ENCODE data around the gene PPT2. TPM values are rescaled to one million over a fixed set of nuclear protein-coding genes. Genes with fewer than 3 reads are reported as not detected.
A peak's percentile ranks its signal among the peaks of the same experiment; 100 is the strongest.

The PPT2 gene
- total and polyA plus RNA-seq, 2 of the 13 experiments (the other 11 are each of a cell fraction or from before 2014, with no cell fraction given) = 39.2 to 61.8 TPM

DNA sequence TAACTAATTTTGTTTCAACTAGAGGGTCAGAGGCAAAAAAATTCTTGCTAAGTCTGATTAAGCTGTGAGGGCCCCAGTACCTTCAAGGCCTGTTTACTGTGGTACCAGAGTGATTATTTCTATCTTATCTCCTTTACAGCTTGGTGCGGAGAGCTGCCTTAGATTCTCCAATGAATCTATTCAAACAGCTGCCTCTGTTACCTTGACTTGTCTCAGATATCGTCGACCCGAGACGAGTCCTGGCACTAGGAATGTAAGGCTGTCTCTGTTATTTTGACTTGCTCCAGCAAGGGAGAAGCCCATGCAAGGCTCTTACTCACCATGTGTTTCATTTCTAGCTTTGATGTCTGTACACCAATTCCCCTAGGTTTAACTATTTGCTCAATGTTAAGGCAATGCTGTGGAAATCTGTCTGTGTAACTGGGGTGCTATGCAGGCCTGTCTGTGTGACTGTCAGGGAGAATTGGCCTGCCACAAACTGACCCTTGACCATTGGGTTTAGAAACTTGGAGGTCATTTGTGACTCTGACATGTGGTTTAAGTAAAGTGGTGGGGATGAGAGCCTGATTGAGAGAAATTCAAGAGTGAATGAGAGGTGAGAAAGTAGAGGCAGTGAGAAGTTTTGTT lies 13.4 kb upstream of the PPT2 start:
- H3K36me3 ChIP-seq (replicated peaks in 1 of 2; ENCODE audit: control insufficient read depth in 1 of 2, insufficient read depth in 2 of 2, low read length in 2 of 2) = no peaks in the 10 kb centered on the region
- ATAC-seq = peak; percentile 23; the same call in 2 of the 3 replicates
- in situ Hi-C loops (cut with HindIII; ENCODE audit: extremely low pct_ligation_motif_present, low pct_unique_long_range_greater_than_20kb) (no loop called here), intact Hi-C loops (cut with micrococcal nuclease; ENCODE audit: unreplicated experiment) (no loop called here)
- no peaks in the 10 kb centered on the region for H3K9me3 ChIP-seq (ENCODE audit: low read length)
- peak overlapping the region; percentile 9 for H3K27ac ChIP-seq (ENCODE audit: extremely low read length, insufficient read depth, low read length)
- BruUV-seq (replicated peaks) = no TSS peak
- H3K4me1 ChIP-seq (ENCODE audit: insufficient read depth, low read length) = peaks cover 44% of the 10 kb centered on the region
- ChIA-PET POLR2A (interaction anchor here (1.0 to 1.5 kb wide), 6 partner anchors 10 to 830 kb away, joined by 3 to 4 read pairs (median 4); partner anchors contain the start of genes ATF6B, FKBPL, PBX2 and PRRT1), CTCF (ENCODE audit: low intra/inter-chr PET ratio, low total read pairs) (no interaction called here)
- no peaks in the 10 kb centered on the region for H4K20me1 ChIP-seq (ENCODE audit: insufficient read depth, low read length)
- FAIRE-seq = no peak
- peak overlapping the region; percentile 56 for H3K4me2 ChIP-seq (ENCODE audit: low read depth, low read length)
- H3K27me3 ChIP-seq (ENCODE audit: control insufficient read depth in 1 of 2, insufficient read depth in 2 of 2, low read length in 2 of 2) = peaks cover 0 to under 1% of the 10 kb centered on the region in 2 experiments; a peak in 1 of 5 replicates
- no peak overlapping the region for H3K4me3 ChIP-seq (replicated peaks in 1 of 3; ENCODE audit: insufficient read depth in 1 of 3, low read depth in 2 of 3, low read length in 3 of 3)
- no peak overlapping the region for H3K9ac ChIP-seq (ENCODE audit: insufficient read depth, low read depth, low read length)
- H3K79me2 ChIP-seq (ENCODE audit: insufficient read depth, low read length) = no peaks in the 10 kb centered on the region
- WGBS (ENCODE audit: low lambda C conversion rate) = under 1% methylated on average over 5 of the region's 5 CpGs
- peak overlapping the region; percentile 59 for H2AFZ ChIP-seq (ENCODE audit: low read length)
- DNase-seq (ENCODE audit: low spot score) = no peak
- TF ChIP-seq, protein P1, sequence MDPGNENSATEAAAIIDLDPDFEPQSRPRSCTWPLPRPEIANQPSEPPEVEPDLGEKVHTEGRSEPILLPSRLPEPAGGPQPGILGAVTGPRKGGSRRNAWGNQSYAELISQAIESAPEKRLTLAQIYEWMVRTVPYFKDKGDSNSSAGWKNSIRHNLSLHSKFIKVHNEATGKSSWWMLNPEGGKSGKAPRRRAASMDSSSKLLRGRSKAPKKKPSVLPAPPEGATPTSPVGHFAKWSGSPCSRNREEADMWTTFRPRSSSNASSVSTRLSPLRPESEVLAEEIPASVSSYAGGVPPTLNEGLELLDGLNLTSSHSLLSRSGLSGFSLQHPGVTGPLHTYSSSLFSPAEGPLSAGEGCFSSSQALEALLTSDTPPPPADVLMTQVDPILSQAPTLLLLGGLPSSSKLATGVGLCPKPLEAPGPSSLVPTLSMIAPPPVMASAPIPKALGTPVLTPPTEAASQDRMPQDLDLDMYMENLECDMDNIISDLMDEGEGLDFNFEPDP (CRISPR knock-in tag; conservative IDR thresholded peaks at IDR 0.05) = 0 out of 2 replicates have a peak, but pooled peaks have one; percentile 75
- TF ChIP-seq ZNF652 (CRISPR knock-in tag; IDR thresholded peaks at IDR 0.05; ENCODE audit: borderline replicate concordance, low read depth) = peak; percentile 34; the same call in 1 of the 2 replicates
- TF ChIP-seq ZFP91 (CRISPR knock-in tag; IDR thresholded peaks at IDR 0.05; ENCODE audit: borderline replicate concordance) = no peak
- TF ChIP-seq ZMYM4 (CRISPR knock-in tag; IDR thresholded peaks at IDR 0.05) = 0 out of 2 replicates have a peak, but pooled peaks have one; percentile 24
- peak; percentile 34; the same call in 1 of the 2 replicates for TF ChIP-seq GATAD2A (CRISPR knock-in tag; IDR thresholded peaks at IDR 0.05)
- TF ChIP-seq SRSF4 (IDR thresholded peaks at IDR 0.05; ENCODE audit: low read depth, low read length, poor library complexity, severe bottlenecking) = no peak
- TF ChIP-seq, protein P2, sequence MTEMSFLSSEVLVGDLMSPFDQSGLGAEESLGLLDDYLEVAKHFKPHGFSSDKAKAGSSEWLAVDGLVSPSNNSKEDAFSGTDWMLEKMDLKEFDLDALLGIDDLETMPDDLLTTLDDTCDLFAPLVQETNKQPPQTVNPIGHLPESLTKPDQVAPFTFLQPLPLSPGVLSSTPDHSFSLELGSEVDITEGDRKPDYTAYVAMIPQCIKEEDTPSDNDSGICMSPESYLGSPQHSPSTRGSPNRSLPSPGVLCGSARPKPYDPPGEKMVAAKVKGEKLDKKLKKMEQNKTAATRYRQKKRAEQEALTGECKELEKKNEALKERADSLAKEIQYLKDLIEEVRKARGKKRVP (CRISPR knock-in tag; IDR thresholded peaks at IDR 0.05) = no peak
- 0 out of 2 replicates have a peak, but pooled peaks have one; percentile 10 for TF ChIP-seq SALL1 (CRISPR knock-in tag; IDR thresholded peaks at IDR 0.05)
- no peak for TF ChIP-seq ZFX (CRISPR knock-in tag; IDR thresholded peaks at IDR 0.05; ENCODE audit: low read depth)
- no peak for TF ChIP-seq NCOA1 (CRISPR knock-in tag; IDR thresholded peaks at IDR 0.05)
- TF ChIP-seq SKI (IDR thresholded peaks at IDR 0.05; ENCODE audit: partially characterized antibody) = peak; percentile 84
- no peak for TF ChIP-seq ZC3H4 (CRISPR knock-in tag; IDR thresholded peaks at IDR 0.05; ENCODE audit: borderline replicate concordance)
- peak; percentile 46 for TF ChIP-seq HDAC1 (CRISPR knock-in tag; IDR thresholded peaks at IDR 0.05)
- TF ChIP-seq HMG20B (CRISPR knock-in tag; conservative IDR thresholded peaks at IDR 0.05) = no peak
- TF ChIP-seq RELA (CRISPR knock-in tag; IDR thresholded peaks at IDR 0.05) = 0 out of 2 replicates have a peak, but pooled peaks have one; percentile 17
- TF ChIP-seq ZBTB43 (CRISPR knock-in tag; conservative IDR thresholded peaks at IDR 0.05) = no peak
